OCI-LY7 (cell line): ENCODE measurements around the gene PTH1R. TPM values are rescaled to one million over a fixed set of nuclear protein-coding genes. Genes with fewer than 3 reads are reported as not detected.

Experiments
- BruUV-seq: library from RNA; stranded (reverse); fragments of 400-500 nt; replicated peaks from 2 replicates; lab custom pipeline; 2021; lab: Mats Ljungman, UMichigan
- CTCF ChIA-PET: fragments of 300-600 bp; sonication (Branson Sonifier 250); formaldehyde crosslinking; loops from one replicate; lab custom pipeline; 2022; ENCODE audit warnings: antibody characterized with exemption; ENCODE audit not compliant: unreplicated experiment; lab: Charles Lee
- POLR2A ChIA-PET: fragments of 300-600 bp; sonication (Branson Sonifier 250); formaldehyde crosslinking; loops from one replicate; lab custom pipeline; 2022; ENCODE audit warnings: antibody characterized with exemption; lab: Charles Lee
- DNase-seq: peaks from one replicate; pipeline ENCODE4 v3.0.0-alpha.2; 2015; ENCODE audit warnings: low spot score
- H2AFZ ChIP-seq: fragments of 200-600 bp; sonication (generic), shearing (Covaris generic); 2 replicates; pipeline ENCODE4 v1.6.1; 2014; ENCODE audit warnings: mild to moderate bottlenecking, antibody characterized with exemption, low read length, moderate library complexity
- H3K27ac ChIP-seq: fragments of 200-600 bp; sonication (generic); 2 replicates; pipeline ENCODE4 v1.5.1; 2014; ENCODE audit warnings: mixed run types, low read depth, mild to moderate bottlenecking, moderate library complexity, low read length, inconsistent platforms; ENCODE audit not compliant: poor library complexity, severe bottlenecking
- H3K36me3 ChIP-seq: fragments of 200-600 bp; sonication (generic); 2 replicates; pipeline ENCODE4 v1.6.1; 2014; ENCODE audit warnings: mild to moderate bottlenecking, antibody characterized with exemption, low read length, moderate library complexity, mixed read lengths; ENCODE audit not compliant: insufficient read depth
- H3K4me1 ChIP-seq: fragments of 200-600 bp; sonication (generic); 2 replicates; pipeline ENCODE4 v1.5.1; 2014; ENCODE audit warnings: mild to moderate bottlenecking, low read length; ENCODE audit not compliant: insufficient read depth, poor library complexity, severe bottlenecking
- H3K4me2 ChIP-seq: fragments of 200-600 bp; sonication (generic); 2 replicates; pipeline ENCODE4 v1.6.1; 2014; ENCODE audit warnings: mild to moderate bottlenecking, low read length
- H3K4me3 ChIP-seq: fragments of 200-600 bp; sonication (generic); 2 replicates; pipeline ENCODE4 v1.5.1; 2014; ENCODE audit warnings: mild to moderate bottlenecking, low read depth, low read length; ENCODE audit not compliant: poor library complexity, severe bottlenecking
- H3K79me2 ChIP-seq: fragments of 200-600 bp; sonication (generic); 2 replicates; pipeline ENCODE4 v1.6.1; 2016; ENCODE audit warnings: low read depth, mild to moderate bottlenecking, low read length, moderate library complexity, mixed read lengths; ENCODE audit not compliant: insufficient read depth
- H3K9me2 ChIP-seq: fragments of 200-600 bp; sonication (generic); 2 replicates; pipeline ENCODE4 v1.6.1; 2016; ENCODE audit warnings: mild to moderate bottlenecking, low read length, mixed read lengths; ENCODE audit not compliant: insufficient read depth
- H3K9me3 ChIP-seq: fragments of 200-600 bp; sonication (generic); 2 replicates; pipeline ENCODE4 v1.6.1; 2014; ENCODE audit warnings: mild to moderate bottlenecking, mixed run types, low read length, mixed read lengths
- H4K20me1 ChIP-seq: fragments of 200-600 bp; sonication (generic); 2 replicates; pipeline ENCODE4 v1.6.1; 2014; ENCODE audit warnings: mild to moderate bottlenecking, antibody characterized with exemption, low read length, moderate library complexity, mixed read lengths; ENCODE audit not compliant: insufficient read depth
- CTCF ChIP-seq: fragments of 200-600 bp; sonication (generic); conservative IDR thresholded peaks from 2 replicates; pipeline ENCODE4 v1.5.1; 2014; ENCODE audit warnings: mild to moderate bottlenecking, antibody characterized with exemption, low read length, moderate library complexity, mixed read lengths
- EZH2phosphoT487 ChIP-seq: fragments of 200-600 bp; sonication (generic); IDR thresholded peaks from 2 replicates; pipeline ENCODE4 v1.6.1; 2018; ENCODE audit warnings: low read depth, borderline replicate concordance, mild to moderate bottlenecking, mixed run types, antibody characterized with exemption, low read length, moderate library complexity, mixed read lengths
- intact Hi-C: fragments of 100-400 bp; cut with micrococcal nuclease; formaldehyde crosslinking; loops from one replicate; pipeline ENCODE4 v1.10.0; 2022; ENCODE audit not compliant: unreplicated experiment
- total RNA-seq, 2 experiments: library from RNA; depleted of rRNA in 1 of 2; stranded (reverse); fragments of >200 nt in 1 of 2; shearing (Covaris generic) in 1 of 2; gene quantifications; 2 replicates each; pipeline ENCODE4 v1.2.3, GENCODE V29; 2014 to 2022

Gene PTH1R
- total RNA-seq, 2 experiments from 2014 or later = not detected

- no peaks in the 10 kb centered on the region for H3K79me2 ChIP-seq
- no peak overlapping the region for H3K4me3 ChIP-seq
- H3K27ac ChIP-seq = no peak overlapping the region
- intact Hi-C loops = no loop called here
- BruUV-seq = no TSS peak
- no peaks in the 10 kb centered on the region for H4K20me1 ChIP-seq
- H3K4me1 ChIP-seq = no peaks in the 10 kb centered on the region
- H3K9me2 ChIP-seq = no peaks in the 10 kb centered on the region
- ChIA-PET CTCF (no interaction called here), POLR2A (no interaction called here)
- DNase-seq = no peak
- no peaks in the 10 kb centered on the region for H3K36me3 ChIP-seq
- no peaks in the 10 kb centered on the region for H3K9me3 ChIP-seq
- H3K4me2 ChIP-seq = no peak overlapping the region
- no peak for TF ChIP-seq EZH2phosphoT487
- H2AFZ ChIP-seq = no peak overlapping the region
These were observed 20.7 kb upstream of the PTH1R start for GRCh38 chr3:46856576-46857471.

GRCh38 chr3:46857485-46858341, 19.8 kb upstream of the PTH1R start:
- ChIA-PET POLR2A (no interaction called here), CTCF (no interaction called here)
- Histone ChIP-seq H3K27ac (no peak overlapping the region), H3K9me2 (no peaks in the 10 kb centered on the region), H3K36me3 (no peaks in the 10 kb centered on the region), H4K20me1 (no peaks in the 10 kb centered on the region), H3K4me2 (no peak overlapping the region), H3K4me1 (no peaks in the 10 kb centered on the region), H3K79me2 (no peaks in the 10 kb centered on the region), H3K4me3 (no peak overlapping the region), H2AFZ (no peak overlapping the region), H3K9me3 (no peaks in the 10 kb centered on the region)
- intact Hi-C loops = no loop called here
- no peak for DNase-seq
- BruUV-seq = no TSS peak
- TF ChIP-seq EZH2phosphoT487 (no peak), CTCF (no peak)

- Histone ChIP-seq H3K4me3 (no peak overlapping the region), H3K4me1 (no peaks in the 10 kb centered on the region), H3K4me2 (no peak overlapping the region), H3K9me2 (no peaks in the 10 kb centered on the region), H3K27ac (no peak overlapping the region), H3K79me2 (no peaks in the 10 kb centered on the region), H3K9me3 (no peaks in the 10 kb centered on the region), H2AFZ (no peak overlapping the region), H4K20me1 (no peaks in the 10 kb centered on the region), H3K36me3 (no peaks in the 10 kb centered on the region)
- BruUV-seq = no TSS peak
- intact Hi-C loops = no loop called here
- no peak for DNase-seq
- CTCF ChIA-PET = no interaction called here
- POLR2A ChIA-PET = no interaction called here
- TF ChIP-seq EZH2phosphoT487 = no peak
These were observed 19.1 kb upstream of the PTH1R start for GRCh38 chr3:46858456-46858855.
